Nephron (organoid): ENCODE results near the gene THAP4.

Experiments used
- H3K27ac Mint-ChIP-seq, 3 experiments: 2 replicates each; pipeline ENCODE4 v1.8.0; 2020; ENCODE audit warnings: mixed read lengths in 3 of 3, mild to moderate bottlenecking in 2 of 3, moderate library complexity in 1 of 3
- H3K27me3 Mint-ChIP-seq: 2 replicates; pipeline ENCODE4 v1.8.0; 2021; ENCODE audit warnings: low read depth, mild to moderate bottlenecking, moderate library complexity, mixed read lengths
- H3K36me3 Mint-ChIP-seq: 2 replicates; pipeline ENCODE4 v1.8.0; 2020; ENCODE audit warnings: low read depth, mixed read lengths
- H3K4me1 Mint-ChIP-seq: 2 replicates; pipeline ENCODE4 v1.8.0; 2020; ENCODE audit warnings: mixed read lengths
- H3K4me3 Mint-ChIP-seq, 3 experiments: 2 replicates each; pipeline ENCODE4 v1.8.0; 2020; ENCODE audit warnings: mild to moderate bottlenecking in 3 of 3, mixed read lengths in 3 of 3, moderate library complexity in 2 of 3
- H3K9me3 Mint-ChIP-seq: 2 replicates; pipeline ENCODE4 v1.8.0; 2020; ENCODE audit warnings: mixed read lengths
- TF ChIP-seq, protein P1 (sequence below), 3 experiments: fragments of 200-600 bp; sonication (generic); IDR thresholded peaks; one replicate each; pipeline ENCODE4 v1.5.0; 2021; ENCODE audit warnings: antibody characterized with exemption in 3 of 3; ENCODE audit not compliant: unreplicated experiment in 3 of 3

THAP4 gene

DNA sequence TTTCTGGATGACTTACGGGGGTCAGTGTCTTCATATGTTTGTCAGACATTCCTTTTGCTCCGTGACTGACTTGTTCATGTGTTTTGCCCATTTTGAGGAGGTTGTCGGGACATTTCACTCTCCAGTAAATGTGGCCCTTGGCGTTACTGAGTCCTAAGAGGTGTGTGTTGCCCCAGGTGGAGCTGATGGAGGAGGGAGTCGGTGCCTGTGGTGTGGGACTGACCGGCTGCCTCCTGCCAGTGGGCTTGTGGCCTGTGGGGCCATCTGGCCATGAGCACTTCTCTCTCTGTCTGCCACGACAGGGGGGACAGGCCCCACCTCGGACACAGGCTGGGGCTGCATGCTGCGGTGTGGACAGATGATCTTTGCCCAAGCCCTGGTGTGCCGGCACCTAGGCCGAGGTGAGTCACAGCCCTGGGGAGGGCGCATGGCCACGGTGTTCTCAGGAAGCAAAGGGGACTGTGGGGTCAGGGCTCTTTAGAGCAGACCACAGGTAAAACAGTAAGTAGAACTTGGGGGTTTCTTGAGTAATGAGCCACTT is 16.3 kb upstream of the THAP4 start:
- Mint-ChIP-seq H3K27me3 (peaks cover 3% of the 10 kb centered on the region), H3K9me3 (no peaks in the 10 kb centered on the region), H3K4me1 (no peaks in the 10 kb centered on the region), H3K27ac (no peak overlapping the region), H3K4me3 (no peak overlapping the region), H3K36me3 (peaks cover 55% of the 10 kb centered on the region)
- TF ChIP-seq, protein P1, sequence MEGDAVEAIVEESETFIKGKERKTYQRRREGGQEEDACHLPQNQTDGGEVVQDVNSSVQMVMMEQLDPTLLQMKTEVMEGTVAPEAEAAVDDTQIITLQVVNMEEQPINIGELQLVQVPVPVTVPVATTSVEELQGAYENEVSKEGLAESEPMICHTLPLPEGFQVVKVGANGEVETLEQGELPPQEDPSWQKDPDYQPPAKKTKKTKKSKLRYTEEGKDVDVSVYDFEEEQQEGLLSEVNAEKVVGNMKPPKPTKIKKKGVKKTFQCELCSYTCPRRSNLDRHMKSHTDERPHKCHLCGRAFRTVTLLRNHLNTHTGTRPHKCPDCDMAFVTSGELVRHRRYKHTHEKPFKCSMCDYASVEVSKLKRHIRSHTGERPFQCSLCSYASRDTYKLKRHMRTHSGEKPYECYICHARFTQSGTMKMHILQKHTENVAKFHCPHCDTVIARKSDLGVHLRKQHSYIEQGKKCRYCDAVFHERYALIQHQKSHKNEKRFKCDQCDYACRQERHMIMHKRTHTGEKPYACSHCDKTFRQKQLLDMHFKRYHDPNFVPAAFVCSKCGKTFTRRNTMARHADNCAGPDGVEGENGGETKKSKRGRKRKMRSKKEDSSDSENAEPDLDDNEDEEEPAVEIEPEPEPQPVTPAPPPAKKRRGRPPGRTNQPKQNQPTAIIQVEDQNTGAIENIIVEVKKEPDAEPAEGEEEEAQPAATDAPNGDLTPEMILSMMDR (IDR thresholded peaks at IDR 0.05; ENCODE audit: unreplicated experiment in 3 of 3), result no peak

DNA sequence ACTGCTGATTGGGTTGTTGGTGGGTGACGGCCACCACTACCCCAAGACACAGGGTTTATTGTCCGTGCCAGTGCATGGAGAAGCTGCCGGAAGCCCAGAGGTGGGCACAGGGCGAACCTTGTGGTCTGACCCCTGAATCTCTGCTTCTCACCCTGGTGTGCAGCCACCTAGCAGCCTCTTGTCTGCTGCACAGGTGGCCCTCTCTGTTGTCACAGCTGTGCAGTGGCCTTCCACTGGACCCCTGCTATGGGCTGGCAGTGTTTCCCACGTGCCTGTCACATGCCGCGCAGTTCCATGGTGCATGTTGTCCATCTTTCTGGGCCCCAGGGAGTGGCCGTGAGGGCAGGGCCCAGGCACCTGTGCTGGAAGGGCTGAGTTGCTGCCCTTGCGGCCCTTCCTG is 15.8 kb upstream of the THAP4 start:
- H3K4me3 Mint-ChIP-seq, result no peak overlapping the region
- H3K27ac Mint-ChIP-seq, result no peak overlapping the region
- H3K36me3 Mint-ChIP-seq, result peaks cover 51% of the 10 kb centered on the region
- peaks cover 3% of the 10 kb centered on the region for H3K27me3 Mint-ChIP-seq
- H3K9me3 Mint-ChIP-seq, result no peaks in the 10 kb centered on the region
- H3K4me1 Mint-ChIP-seq, result no peaks in the 10 kb centered on the region
- TF ChIP-seq, protein P1 (IDR thresholded peaks at IDR 0.05; ENCODE audit: unreplicated experiment in 3 of 3), result no peak

DNA sequence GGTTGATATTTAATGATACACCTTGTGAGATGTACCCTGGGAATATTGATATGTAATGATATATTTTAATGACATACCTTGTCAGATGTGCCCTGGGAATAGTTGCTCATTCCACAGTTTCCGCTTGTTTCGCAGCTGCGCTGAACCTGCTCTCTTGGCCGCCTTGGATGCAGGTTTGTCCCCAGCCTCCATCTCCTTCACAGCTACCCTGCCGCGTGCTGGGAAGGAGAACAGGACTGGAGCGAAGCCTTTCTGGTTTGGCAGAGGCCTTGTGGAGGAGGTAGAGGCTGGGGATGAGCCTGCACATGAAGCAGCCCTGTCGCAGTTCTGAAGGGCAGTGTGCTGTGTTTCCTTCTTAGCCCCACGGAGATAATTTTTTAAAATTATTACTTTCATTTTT is 15.2 kb upstream of the THAP4 start:
- no peaks in the 10 kb centered on the region for H3K4me1 Mint-ChIP-seq
- no peak overlapping the region for H3K27ac Mint-ChIP-seq
- H3K36me3 Mint-ChIP-seq, result peaks cover 46% of the 10 kb centered on the region
- H3K9me3 Mint-ChIP-seq, result no peaks in the 10 kb centered on the region
- no peak overlapping the region for H3K4me3 Mint-ChIP-seq
- TF ChIP-seq, protein P1 (IDR thresholded peaks at IDR 0.05; ENCODE audit: unreplicated experiment in 3 of 3), result no peak
- peaks cover 3% of the 10 kb centered on the region for H3K27me3 Mint-ChIP-seq

DNA sequence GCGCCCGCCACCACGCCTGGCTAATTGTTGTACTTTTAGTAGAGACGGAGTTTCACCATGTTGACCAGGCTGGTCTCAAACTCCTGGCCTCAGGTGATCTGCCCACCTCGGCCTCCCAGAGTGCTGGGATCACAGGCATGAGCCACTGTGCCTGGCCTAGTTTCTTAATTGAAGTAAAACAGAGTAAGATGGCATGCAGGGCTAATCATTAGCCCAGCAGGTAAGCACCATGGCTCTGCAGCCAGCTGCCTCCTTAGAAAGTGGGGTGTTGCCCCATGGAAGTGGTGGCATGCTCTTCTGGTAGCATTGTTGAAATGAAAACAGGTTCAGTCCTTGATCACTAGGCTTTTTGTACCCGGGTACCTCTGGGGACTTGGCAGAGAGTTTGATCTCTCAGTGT is 13.0 kb upstream of the THAP4 start:
- no peaks in the 10 kb centered on the region for H3K27me3 Mint-ChIP-seq
- peaks cover 28% of the 10 kb centered on the region for H3K36me3 Mint-ChIP-seq
- no peaks in the 10 kb centered on the region for H3K9me3 Mint-ChIP-seq
- TF ChIP-seq, protein P1 (IDR thresholded peaks at IDR 0.05; ENCODE audit: unreplicated experiment in 3 of 3), result no peak
- H3K4me3 Mint-ChIP-seq, result no peak overlapping the region
- no peak overlapping the region for H3K27ac Mint-ChIP-seq
- H3K4me1 Mint-ChIP-seq, result no peaks in the 10 kb centered on the region

- peaks cover 25% of the 10 kb centered on the region for H3K36me3 Mint-ChIP-seq
- H3K27ac Mint-ChIP-seq, result no peak overlapping the region
- TF ChIP-seq, protein P1 (IDR thresholded peaks at IDR 0.05; ENCODE audit: unreplicated experiment in 3 of 3), result no peak
- H3K9me3 Mint-ChIP-seq, result no peaks in the 10 kb centered on the region
- H3K4me3 Mint-ChIP-seq, result no peak overlapping the region
- H3K27me3 Mint-ChIP-seq, result no peaks in the 10 kb centered on the region
- no peaks in the 10 kb centered on the region for H3K4me1 Mint-ChIP-seq
These were observed 12.4 kb upstream of the THAP4 start for GRCh38 chr2:241649404-241649803.

DNA sequence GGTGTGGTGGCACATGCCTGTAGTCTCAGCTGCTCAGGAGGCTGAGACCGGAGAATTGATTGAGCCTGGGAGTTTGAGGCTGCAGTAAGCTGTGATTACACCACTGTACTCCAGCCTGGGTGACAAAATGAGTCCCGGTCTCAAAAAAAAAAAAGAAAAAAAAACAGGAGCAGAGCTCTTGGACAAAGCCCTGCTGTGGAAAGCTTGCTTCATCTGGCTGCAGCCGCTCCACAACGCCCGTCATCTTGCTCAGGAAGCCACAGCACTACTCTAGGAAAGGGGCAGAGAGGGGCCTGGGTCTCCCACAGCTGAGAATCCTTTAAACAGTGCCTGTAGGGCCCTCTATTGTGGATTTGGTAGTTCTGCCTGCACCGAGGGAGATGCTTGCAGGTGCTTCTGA is 11.5 kb upstream of the THAP4 start:
- TF ChIP-seq, protein P1 (IDR thresholded peaks at IDR 0.05; ENCODE audit: unreplicated experiment in 3 of 3), result no peak
- Mint-ChIP-seq H3K4me3 (no peak overlapping the region), H3K36me3 (peaks cover 25% of the 10 kb centered on the region), H3K27ac (peak overlapping the region in 1 of 3 experiments; percentile 10), H3K27me3 (no peaks in the 10 kb centered on the region), H3K4me1 (no peaks in the 10 kb centered on the region), H3K9me3 (no peaks in the 10 kb centered on the region)
